ENCODE measurements around the gene HSPB6. TPM values are rescaled to one million over a fixed set of nuclear protein-coding genes. Genes with fewer than 3 reads are reported as not detected.

HSPB6 gene
- total RNA-seq, 1 donor: 297 TPM

GRCh38 chr19:35748106-35749020, 8.5 kb downstream of the HSPB6 start, which contains the start of gene LIN37:
LIN37 (plus strand) TSS chr19:35748576; CDS start chr19:35748725, 149 bp downstream.
- H3K4me3 ChIP-seq (ENCODE audit: low read depth, low read length): peak within 1 kb of the TSS; percentile 99
- peak; percentile 43 for TF ChIP-seq CTCF (IDR thresholded peaks at IDR 0.05; ENCODE audit: insufficient read depth, low read length)
- peak; percentile 100 for DNase-seq (ENCODE audit: low read depth)

GRCh38 chr19:35746531-35746930, 10.3 kb downstream of the HSPB6 start:
- DNase-seq (ENCODE audit: low read depth): no peak
- TF ChIP-seq CTCF (IDR thresholded peaks at IDR 0.05; ENCODE audit: insufficient read depth, low read length): no peak
- H3K4me3 ChIP-seq (ENCODE audit: low read depth, low read length): peak overlapping the region; percentile 66

GRCh38 chr19:35746087-35746462, 10.8 kb downstream of the HSPB6 start:
- TF ChIP-seq CTCF (IDR thresholded peaks at IDR 0.05; ENCODE audit: insufficient read depth, low read length): no peak
- DNase-seq (ENCODE audit: low read depth): no peak
- peak overlapping the region; percentile 66 for H3K4me3 ChIP-seq (ENCODE audit: low read depth, low read length)

GRCh38 chr19:35745328-35746086, 11.3 kb downstream of the HSPB6 start, which contains the start of the genes PSENEN and U2AF1L4:
PSENEN (plus strand) TSS chr19:35745651; CDS start chr19:35745931, 280 bp downstream.
U2AF1L4 (minus strand) TSS chr19:35745418; CDS start chr19:35745391, 27 bp downstream.
- no peak for TF ChIP-seq CTCF (IDR thresholded peaks at IDR 0.05; ENCODE audit: insufficient read depth, low read length)
- H3K4me3 ChIP-seq (ENCODE audit: low read depth, low read length): peak within 1 kb of the TSS; percentile 81
- peak; percentile 100 for DNase-seq (ENCODE audit: low read depth)

GRCh38 chr19:35744430-35745327, 12.2 kb downstream of the HSPB6 start:
- H3K4me3 ChIP-seq (ENCODE audit: low read depth, low read length): peak overlapping the region; percentile 81
- peak; percentile 54 for TF ChIP-seq CTCF (IDR thresholded peaks at IDR 0.05; ENCODE audit: insufficient read depth, low read length)
- DNase-seq (ENCODE audit: low read depth): peak; percentile 95
